ENCODE data around the gene RPL35A. TPM values are rescaled to one million over a fixed set of nuclear protein-coding genes. Genes with fewer than 3 reads are reported as not detected.

Gene RPL35A
- total RNA-seq, 1 donor from 2014 or later, result 1,090 TPM

DNA sequence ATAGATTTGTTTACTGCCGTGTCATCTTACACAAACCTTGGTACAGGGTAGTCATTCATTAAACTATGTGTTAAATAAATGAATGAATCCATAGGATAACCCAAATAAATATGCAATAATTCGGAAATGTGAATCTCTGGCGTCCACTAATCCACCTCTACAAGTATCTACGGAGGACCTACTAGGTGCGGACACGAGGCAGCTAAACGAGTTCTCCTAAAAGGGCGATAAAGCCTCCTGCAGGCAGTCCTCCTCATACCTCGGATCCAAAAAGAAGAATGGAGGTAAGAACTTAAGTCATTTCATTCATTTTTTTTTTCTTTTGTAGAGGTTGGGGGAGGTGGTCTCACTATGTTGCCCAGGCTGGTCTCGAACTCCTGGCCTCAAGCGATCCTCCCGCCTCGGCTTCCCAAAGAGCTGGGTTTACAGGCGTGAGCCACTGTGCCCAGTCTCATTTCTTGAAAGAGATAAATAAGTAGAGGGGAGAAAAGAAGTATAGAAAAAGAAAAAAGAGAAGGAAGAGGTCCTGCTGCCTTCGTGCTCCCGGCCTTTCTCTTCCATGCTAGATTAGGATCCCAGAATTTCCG is 706 bp upstream of the RPL35A start:
- DNase-seq (ENCODE audit: low spot score), result no peak
- H3K4me1 Mint-ChIP-seq (ENCODE audit: unreplicated experiment), result peaks cover 21% of the 10 kb centered on the region
- H3K9me3 Mint-ChIP-seq (ENCODE audit: unreplicated experiment), result no peaks in the 10 kb centered on the region
- H3K27me3 Mint-ChIP-seq (ENCODE audit: unreplicated experiment), result peaks cover 8% of the 10 kb centered on the region
- TF ChIP-seq, protein P1, sequence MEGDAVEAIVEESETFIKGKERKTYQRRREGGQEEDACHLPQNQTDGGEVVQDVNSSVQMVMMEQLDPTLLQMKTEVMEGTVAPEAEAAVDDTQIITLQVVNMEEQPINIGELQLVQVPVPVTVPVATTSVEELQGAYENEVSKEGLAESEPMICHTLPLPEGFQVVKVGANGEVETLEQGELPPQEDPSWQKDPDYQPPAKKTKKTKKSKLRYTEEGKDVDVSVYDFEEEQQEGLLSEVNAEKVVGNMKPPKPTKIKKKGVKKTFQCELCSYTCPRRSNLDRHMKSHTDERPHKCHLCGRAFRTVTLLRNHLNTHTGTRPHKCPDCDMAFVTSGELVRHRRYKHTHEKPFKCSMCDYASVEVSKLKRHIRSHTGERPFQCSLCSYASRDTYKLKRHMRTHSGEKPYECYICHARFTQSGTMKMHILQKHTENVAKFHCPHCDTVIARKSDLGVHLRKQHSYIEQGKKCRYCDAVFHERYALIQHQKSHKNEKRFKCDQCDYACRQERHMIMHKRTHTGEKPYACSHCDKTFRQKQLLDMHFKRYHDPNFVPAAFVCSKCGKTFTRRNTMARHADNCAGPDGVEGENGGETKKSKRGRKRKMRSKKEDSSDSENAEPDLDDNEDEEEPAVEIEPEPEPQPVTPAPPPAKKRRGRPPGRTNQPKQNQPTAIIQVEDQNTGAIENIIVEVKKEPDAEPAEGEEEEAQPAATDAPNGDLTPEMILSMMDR (IDR thresholded peaks at IDR 0.05; ENCODE audit: unreplicated experiment), result no peak
- peak overlapping the region; percentile 99 for H3K4me3 Mint-ChIP-seq (ENCODE audit: unreplicated experiment)
- H3K27ac Mint-ChIP-seq (ENCODE audit: unreplicated experiment), result peak overlapping the region; percentile 97
- H3K36me3 Mint-ChIP-seq (ENCODE audit: low read depth, unreplicated experiment), result peaks cover 23% of the 10 kb centered on the region

- Mint-ChIP-seq H3K27me3 (ENCODE audit: unreplicated experiment) (peaks cover 8% of the 10 kb centered on the region), H3K27ac (ENCODE audit: unreplicated experiment) (peak overlapping the region; percentile 97), H3K4me3 (ENCODE audit: unreplicated experiment) (peak overlapping the region; percentile 99), H3K9me3 (ENCODE audit: unreplicated experiment) (no peaks in the 10 kb centered on the region), H3K4me1 (ENCODE audit: unreplicated experiment) (peaks cover 24% of the 10 kb centered on the region), H3K36me3 (ENCODE audit: low read depth, unreplicated experiment) (peaks cover 32% of the 10 kb centered on the region)
- no peak for DNase-seq (ENCODE audit: low spot score)
- TF ChIP-seq, protein P1 (IDR thresholded peaks at IDR 0.05; ENCODE audit: unreplicated experiment), result no peak
Observed at GRCh38 chr3:197950677-197951061, 679 bp downstream of the RPL35A start.

DNA sequence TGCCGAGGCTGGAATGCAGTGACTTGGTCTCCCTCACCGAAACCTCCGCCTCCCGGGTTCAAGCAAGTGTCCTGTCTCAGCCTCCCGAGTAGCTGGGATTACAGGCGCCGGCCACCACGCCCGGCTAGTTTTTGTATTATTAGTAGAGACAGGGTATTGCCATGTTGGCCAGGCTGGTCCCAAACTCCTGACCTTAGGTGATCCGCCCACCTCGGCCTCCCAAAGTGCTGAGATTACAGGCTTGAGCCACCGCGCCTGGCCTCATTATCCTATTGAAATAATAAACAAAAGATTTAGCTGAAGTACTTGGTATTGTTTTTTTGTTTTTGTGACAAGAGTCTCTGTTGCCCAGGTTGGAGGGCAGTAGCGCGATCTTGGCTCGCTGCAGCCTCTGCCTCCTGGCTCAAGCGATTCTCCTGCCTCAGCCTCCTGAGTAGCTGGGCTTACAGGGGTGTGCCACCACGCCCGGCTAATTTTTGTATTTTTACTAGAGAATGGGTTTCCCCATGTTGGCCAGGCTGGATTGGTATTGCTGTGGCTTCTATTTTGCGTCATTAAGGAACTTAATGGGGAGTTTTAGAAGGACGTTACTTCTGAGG is 1.5 kb downstream of the RPL35A start:
- H3K27me3 Mint-ChIP-seq (ENCODE audit: unreplicated experiment), result peaks cover 8% of the 10 kb centered on the region
- DNase-seq (ENCODE audit: low spot score), result no peak
- H3K36me3 Mint-ChIP-seq (ENCODE audit: low read depth, unreplicated experiment), result peaks cover 36% of the 10 kb centered on the region
- H3K9me3 Mint-ChIP-seq (ENCODE audit: unreplicated experiment), result no peaks in the 10 kb centered on the region
- TF ChIP-seq, protein P1 (IDR thresholded peaks at IDR 0.05; ENCODE audit: unreplicated experiment), result no peak
- H3K27ac Mint-ChIP-seq (ENCODE audit: unreplicated experiment), result peak overlapping the region; percentile 97
- peak overlapping the region; percentile 99 for H3K4me3 Mint-ChIP-seq (ENCODE audit: unreplicated experiment)
- peaks cover 32% of the 10 kb centered on the region for H3K4me1 Mint-ChIP-seq (ENCODE audit: unreplicated experiment)

DNA sequence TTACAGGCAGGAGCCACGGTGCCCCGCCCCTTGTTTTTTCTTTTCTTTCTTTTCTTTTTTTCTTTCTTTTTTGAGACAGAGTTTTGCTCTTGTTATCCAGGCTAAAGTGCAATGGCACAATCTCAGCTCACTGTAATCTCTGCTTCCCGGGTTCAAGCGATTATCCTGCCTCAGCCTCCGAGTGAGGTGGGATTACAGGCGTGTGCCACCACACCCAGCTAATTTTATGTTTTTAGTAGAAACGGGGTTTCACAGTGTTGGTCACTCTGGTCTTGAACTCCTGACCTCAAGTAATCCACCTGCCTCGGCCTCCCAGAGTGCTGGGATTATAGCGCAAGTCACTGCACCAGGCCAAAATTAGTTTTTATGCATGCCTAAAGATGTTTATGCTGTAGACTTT is 2.5 kb downstream of the RPL35A start:
- Mint-ChIP-seq H3K4me3 (ENCODE audit: unreplicated experiment) (peak overlapping the region; percentile 54), H3K4me1 (ENCODE audit: unreplicated experiment) (peaks cover 42% of the 10 kb centered on the region), H3K9me3 (ENCODE audit: unreplicated experiment) (no peaks in the 10 kb centered on the region), H3K27me3 (ENCODE audit: unreplicated experiment) (peaks cover 9% of the 10 kb centered on the region), H3K36me3 (ENCODE audit: low read depth, unreplicated experiment) (peaks cover 42% of the 10 kb centered on the region), H3K27ac (ENCODE audit: unreplicated experiment) (peak overlapping the region; percentile 97)
- TF ChIP-seq, protein P1 (IDR thresholded peaks at IDR 0.05; ENCODE audit: unreplicated experiment), result no peak
- DNase-seq (ENCODE audit: low spot score), result no peak

GRCh38 chr3:197953325-197953724 is 3.3 kb downstream of the RPL35A start:
- peak overlapping the region; percentile 75 for H3K4me3 Mint-ChIP-seq (ENCODE audit: unreplicated experiment)
- no peak for DNase-seq (ENCODE audit: low spot score)
- H3K9me3 Mint-ChIP-seq (ENCODE audit: unreplicated experiment), result no peaks in the 10 kb centered on the region
- H3K27ac Mint-ChIP-seq (ENCODE audit: unreplicated experiment), result peak overlapping the region; percentile 79
- TF ChIP-seq, protein P1 (IDR thresholded peaks at IDR 0.05; ENCODE audit: unreplicated experiment), result no peak
- H3K4me1 Mint-ChIP-seq (ENCODE audit: unreplicated experiment), result peaks cover 47% of the 10 kb centered on the region
- peaks cover 11% of the 10 kb centered on the region for H3K27me3 Mint-ChIP-seq (ENCODE audit: unreplicated experiment)
- peaks cover 42% of the 10 kb centered on the region for H3K36me3 Mint-ChIP-seq (ENCODE audit: low read depth, unreplicated experiment)
